PFSK-1 (cell line): Measurements from ENCODE around the gene IL19.

Experiments
- FOXP2 ChIP-seq: optimal IDR thresholded peaks from 2 replicates; pipeline ENCODE3; 2011; ENCODE audit warnings: borderline replicate concordance, control low read depth, inconsistent platforms; ENCODE audit not compliant: insufficient read depth; ENCODE audit errors: extremely low read length, extremely low read depth
- POLR2AphosphoS5 ChIP-seq: IDR thresholded peaks from 2 replicates; pipeline ENCODE4 v1.6.1; 2012; ENCODE audit warnings: low read depth, mild to moderate bottlenecking, control low read depth, low read length, moderate library complexity
- SIN3A ChIP-seq: IDR thresholded peaks from 2 replicates; pipeline ENCODE4 v1.6.1; 2012; ENCODE audit warnings: mild to moderate bottlenecking, low read length, moderate library complexity, borderline replicate concordance; ENCODE audit not compliant: insufficient read depth
- TAF1 ChIP-seq: IDR thresholded peaks from 2 replicates; pipeline ENCODE4 v1.6.1; 2012; ENCODE audit warnings: low read length, control low read depth, borderline replicate concordance; ENCODE audit not compliant: insufficient read depth
- TF ChIP-seq, protein P1 (sequence below), 2 experiments: IDR thresholded peaks; 2 replicates each; pipeline versions ENCODE4 v1.6.1 to v1.8.0; 2011 to 2012; ENCODE audit warnings: low read depth in 2 of 2, low read length in 2 of 2, control low read depth in 1 of 2, inconsistent platforms in 1 of 2, mild to moderate bottlenecking in 1 of 2, moderate library complexity in 1 of 2; ENCODE audit not compliant: insufficient read depth in 1 of 2

Gene IL19

DNA sequence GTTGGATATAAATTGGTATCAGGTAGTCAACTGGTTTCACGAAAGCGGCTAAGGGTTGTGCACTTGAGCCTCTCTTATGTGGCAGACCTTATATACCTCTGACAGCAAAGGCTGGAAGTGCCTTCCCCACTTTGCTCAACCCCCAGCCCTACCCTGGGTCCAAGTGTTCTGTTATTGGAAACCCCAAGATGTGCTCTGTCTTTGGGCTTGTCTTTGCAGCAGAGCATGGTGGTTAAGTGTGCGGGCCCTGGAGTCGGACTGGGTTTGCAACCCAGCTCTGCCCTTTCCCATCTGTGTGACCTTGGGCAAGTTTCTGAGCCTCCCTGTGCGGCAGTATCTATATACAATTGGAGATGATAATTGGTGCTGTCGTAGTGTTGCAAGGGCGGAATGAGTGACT, 12.9 kb downstream of the IL19 start:
- TF ChIP-seq, protein P1, sequence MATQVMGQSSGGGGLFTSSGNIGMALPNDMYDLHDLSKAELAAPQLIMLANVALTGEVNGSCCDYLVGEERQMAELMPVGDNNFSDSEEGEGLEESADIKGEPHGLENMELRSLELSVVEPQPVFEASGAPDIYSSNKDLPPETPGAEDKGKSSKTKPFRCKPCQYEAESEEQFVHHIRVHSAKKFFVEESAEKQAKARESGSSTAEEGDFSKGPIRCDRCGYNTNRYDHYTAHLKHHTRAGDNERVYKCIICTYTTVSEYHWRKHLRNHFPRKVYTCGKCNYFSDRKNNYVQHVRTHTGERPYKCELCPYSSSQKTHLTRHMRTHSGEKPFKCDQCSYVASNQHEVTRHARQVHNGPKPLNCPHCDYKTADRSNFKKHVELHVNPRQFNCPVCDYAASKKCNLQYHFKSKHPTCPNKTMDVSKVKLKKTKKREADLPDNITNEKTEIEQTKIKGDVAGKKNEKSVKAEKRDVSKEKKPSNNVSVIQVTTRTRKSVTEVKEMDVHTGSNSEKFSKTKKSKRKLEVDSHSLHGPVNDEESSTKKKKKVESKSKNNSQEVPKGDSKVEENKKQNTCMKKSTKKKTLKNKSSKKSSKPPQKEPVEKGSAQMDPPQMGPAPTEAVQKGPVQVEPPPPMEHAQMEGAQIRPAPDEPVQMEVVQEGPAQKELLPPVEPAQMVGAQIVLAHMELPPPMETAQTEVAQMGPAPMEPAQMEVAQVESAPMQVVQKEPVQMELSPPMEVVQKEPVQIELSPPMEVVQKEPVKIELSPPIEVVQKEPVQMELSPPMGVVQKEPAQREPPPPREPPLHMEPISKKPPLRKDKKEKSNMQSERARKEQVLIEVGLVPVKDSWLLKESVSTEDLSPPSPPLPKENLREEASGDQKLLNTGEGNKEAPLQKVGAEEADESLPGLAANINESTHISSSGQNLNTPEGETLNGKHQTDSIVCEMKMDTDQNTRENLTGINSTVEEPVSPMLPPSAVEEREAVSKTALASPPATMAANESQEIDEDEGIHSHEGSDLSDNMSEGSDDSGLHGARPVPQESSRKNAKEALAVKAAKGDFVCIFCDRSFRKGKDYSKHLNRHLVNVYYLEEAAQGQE (IDR thresholded peaks at IDR 0.05; ENCODE audit: insufficient read depth in 1 of 2, low read depth in 2 of 2, low read length in 2 of 2): no peak
- no peak for TF ChIP-seq SIN3A
- no peak for TF ChIP-seq POLR2AphosphoS5
- TF ChIP-seq FOXP2: no peak
- no peak for TF ChIP-seq TAF1

DNA sequence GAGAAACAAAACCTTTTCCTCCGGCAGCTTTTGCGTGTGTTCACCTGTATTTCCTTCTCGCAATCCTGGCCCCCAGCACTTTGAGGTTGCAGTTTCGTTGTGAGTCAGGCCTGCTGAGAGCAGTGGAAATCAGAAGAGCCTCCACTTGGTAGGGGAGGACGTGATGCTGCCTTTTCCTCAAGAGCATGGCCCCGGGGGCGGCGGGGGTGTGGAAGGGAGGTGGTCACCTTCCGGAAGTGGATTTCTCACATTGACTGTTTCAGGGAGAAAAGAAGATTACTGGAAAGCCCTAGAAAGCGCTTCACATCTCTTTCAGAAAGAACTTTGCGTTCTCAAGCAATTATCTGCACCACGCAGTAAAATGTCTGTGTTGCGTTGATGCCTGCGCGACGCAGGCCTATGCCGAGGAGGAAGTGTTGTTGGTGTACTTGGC, 13.9 kb downstream of the IL19 start:
- TF ChIP-seq TAF1: no peak
- TF ChIP-seq, protein P1 (IDR thresholded peaks at IDR 0.05; ENCODE audit: insufficient read depth in 1 of 2, low read depth in 2 of 2, low read length in 2 of 2): no peak
- TF ChIP-seq POLR2AphosphoS5: no peak
- no peak for TF ChIP-seq SIN3A
- TF ChIP-seq FOXP2: no peak

DNA sequence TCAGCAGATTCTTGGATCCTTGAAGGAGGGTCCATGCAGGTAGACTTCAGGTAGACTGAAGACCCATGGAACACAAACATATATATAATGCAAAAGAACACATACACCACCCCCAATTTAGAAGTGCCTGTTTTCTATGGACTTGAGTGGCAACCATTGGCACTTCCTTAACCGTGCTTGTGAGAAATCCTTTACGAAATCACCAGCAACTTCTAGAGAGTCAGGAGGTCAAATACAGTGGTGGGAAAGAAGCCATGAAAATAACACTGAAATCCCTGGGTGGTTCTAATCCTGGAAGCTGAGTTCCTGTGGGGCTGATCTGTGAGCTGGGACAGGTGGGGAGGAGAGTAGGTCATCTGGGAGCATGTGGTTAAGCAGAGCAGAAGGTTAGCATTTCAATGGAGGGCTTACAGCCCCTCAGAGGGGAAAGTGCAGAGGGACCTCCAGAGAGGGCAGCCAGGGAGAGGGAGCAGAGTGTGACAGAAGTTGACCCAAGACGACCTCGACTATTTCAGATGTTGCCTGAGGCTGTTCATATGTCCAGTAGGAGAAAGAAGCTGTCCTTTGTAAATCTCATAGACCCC, 14.7 kb downstream of the IL19 start:
- TF ChIP-seq FOXP2: no peak
- TF ChIP-seq POLR2AphosphoS5: no peak
- TF ChIP-seq, protein P1 (IDR thresholded peaks at IDR 0.05; ENCODE audit: insufficient read depth in 1 of 2, low read depth in 2 of 2, low read length in 2 of 2): no peak
- no peak for TF ChIP-seq TAF1
- TF ChIP-seq SIN3A: no peak

DNA sequence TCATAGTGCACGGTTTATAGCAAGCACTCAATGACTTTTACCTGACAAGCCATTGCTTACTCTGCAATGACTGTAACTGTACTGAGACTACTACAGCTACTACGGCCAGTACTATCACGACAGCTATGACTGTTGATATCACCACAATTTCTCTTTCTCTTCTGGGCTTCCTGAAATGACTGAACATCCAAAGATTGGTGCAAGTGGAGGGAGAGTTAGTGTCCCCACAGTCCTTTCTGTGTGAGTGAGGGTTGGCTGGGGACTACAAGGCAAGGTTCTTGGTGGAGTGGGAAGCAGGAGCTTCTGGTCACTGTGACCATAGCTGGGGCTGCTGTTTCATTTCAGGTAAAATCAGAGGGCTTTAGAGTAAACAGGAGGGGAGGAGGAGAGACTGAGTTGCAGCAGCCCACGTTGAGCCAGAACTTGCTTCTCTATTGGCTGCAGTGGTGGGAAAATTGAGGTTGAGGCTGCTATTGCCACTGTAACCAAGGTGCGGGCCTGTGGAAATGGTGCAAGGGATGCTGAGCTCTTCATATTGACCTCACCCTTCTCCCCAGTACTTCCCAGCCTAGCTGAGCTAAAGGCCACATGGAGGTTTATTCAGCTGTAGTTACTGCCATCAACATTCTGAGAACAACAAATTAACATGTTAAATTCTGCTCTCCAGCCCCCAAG, 15.8 kb downstream of the IL19 start:
- no peak for TF ChIP-seq TAF1
- TF ChIP-seq FOXP2: no peak
- TF ChIP-seq POLR2AphosphoS5: no peak
- TF ChIP-seq SIN3A: no peak
- TF ChIP-seq, protein P1 (IDR thresholded peaks at IDR 0.05; ENCODE audit: insufficient read depth in 1 of 2, low read depth in 2 of 2, low read length in 2 of 2): no peak
